GM20000 (cell line): ENCODE data around the gene HRC.

Experiments used
- DNase-seq: peaks from one replicate; pipeline ENCODE4 v3.0.0; 2012; ENCODE audit warnings: low spot score
- TF ChIP-seq, protein P1 (sequence below): IDR thresholded peaks from 2 replicates; pipeline ENCODE4 v1.5.1; 2012; ENCODE audit warnings: mild to moderate bottlenecking, control low read depth; ENCODE audit errors: extremely low read depth, missing control alignments

HRC gene

DNA sequence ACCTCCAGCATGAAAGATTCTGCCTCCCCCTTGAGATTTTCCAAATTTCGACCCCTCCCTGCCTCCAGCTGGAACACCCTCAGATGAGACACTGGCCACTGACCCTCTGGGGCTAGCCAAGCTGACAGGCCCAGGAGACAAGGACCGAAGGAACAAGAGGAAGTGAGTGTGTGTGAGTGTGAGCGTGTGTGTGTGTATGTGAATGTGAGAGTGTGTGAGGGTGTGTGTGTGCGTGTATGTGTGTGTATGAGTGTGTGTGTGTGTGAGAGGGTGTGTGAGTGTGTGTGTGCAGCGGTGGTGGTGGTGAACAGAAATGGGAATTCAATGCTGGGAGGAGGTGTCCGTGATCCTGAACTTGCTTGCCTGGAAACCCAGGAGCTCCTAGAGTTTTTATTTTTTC, 13.8 kb downstream of the HRC start:
- no peak for DNase-seq
- TF ChIP-seq, protein P1, sequence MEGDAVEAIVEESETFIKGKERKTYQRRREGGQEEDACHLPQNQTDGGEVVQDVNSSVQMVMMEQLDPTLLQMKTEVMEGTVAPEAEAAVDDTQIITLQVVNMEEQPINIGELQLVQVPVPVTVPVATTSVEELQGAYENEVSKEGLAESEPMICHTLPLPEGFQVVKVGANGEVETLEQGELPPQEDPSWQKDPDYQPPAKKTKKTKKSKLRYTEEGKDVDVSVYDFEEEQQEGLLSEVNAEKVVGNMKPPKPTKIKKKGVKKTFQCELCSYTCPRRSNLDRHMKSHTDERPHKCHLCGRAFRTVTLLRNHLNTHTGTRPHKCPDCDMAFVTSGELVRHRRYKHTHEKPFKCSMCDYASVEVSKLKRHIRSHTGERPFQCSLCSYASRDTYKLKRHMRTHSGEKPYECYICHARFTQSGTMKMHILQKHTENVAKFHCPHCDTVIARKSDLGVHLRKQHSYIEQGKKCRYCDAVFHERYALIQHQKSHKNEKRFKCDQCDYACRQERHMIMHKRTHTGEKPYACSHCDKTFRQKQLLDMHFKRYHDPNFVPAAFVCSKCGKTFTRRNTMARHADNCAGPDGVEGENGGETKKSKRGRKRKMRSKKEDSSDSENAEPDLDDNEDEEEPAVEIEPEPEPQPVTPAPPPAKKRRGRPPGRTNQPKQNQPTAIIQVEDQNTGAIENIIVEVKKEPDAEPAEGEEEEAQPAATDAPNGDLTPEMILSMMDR: no peak

DNA sequence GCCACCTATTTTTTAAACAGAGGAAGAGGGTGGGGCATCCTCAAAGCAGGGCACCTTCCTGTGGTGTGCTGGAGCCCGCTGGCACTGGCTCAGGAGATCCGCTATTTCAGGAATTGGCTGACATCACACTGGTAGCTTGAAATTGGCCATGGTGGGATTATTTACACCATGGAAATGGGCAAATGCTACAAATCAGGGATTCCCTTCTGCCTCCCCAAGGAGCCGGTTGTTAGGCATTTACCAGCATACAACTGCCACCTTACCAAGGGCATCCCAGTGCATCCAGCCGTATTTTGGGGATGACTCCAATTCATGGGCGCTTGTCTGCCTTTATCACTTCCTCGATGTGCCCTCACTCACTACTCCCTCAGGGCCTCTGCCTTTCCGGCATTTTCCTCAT, 14.2 kb downstream of the HRC start:
- no peak for DNase-seq
- TF ChIP-seq, protein P1: no peak

DNA sequence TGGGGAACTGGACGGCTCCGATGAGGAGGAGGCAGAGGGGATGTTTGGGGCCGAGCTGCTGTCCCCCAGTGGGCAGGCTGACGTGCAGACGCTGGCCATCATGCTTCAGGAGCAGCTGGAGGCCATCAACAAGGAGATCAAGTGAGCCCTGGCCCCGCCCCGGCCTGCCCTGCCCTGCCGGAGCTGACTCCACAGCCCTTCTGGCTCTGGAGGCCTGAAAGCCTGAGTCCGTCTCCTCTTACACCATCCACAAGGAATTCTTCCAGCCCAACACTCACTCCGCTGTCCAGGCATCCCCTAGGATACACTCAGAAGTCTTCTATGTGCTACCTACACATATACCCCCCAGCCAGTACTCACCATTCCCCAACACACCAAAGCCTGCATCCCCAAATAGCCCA, 18.4 kb downstream of the HRC start:
- no peak for DNase-seq
- TF ChIP-seq, protein P1: no peak

DNA sequence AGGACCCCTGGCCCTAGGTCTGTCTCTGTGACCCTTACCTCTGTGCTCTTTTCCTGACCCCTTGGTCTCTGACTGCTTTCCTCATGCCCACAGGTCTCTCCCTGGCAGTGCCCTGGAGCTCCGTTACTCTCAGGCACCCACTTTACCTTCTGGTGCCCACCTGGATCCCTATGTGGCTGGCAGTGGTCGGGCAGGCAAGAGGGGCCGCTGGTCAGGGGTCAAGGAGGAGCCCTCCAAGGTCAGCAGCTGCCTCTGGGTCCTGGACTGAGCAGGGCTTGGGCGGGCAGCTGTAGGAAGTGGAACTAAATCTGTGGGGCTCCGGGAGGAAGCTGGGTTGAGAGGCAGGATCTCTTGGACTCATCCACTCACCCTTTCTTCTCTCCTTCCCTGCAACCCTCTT, 19.5 kb downstream of the HRC start:
- TF ChIP-seq, protein P1: no peak
- no peak for DNase-seq

DNA sequence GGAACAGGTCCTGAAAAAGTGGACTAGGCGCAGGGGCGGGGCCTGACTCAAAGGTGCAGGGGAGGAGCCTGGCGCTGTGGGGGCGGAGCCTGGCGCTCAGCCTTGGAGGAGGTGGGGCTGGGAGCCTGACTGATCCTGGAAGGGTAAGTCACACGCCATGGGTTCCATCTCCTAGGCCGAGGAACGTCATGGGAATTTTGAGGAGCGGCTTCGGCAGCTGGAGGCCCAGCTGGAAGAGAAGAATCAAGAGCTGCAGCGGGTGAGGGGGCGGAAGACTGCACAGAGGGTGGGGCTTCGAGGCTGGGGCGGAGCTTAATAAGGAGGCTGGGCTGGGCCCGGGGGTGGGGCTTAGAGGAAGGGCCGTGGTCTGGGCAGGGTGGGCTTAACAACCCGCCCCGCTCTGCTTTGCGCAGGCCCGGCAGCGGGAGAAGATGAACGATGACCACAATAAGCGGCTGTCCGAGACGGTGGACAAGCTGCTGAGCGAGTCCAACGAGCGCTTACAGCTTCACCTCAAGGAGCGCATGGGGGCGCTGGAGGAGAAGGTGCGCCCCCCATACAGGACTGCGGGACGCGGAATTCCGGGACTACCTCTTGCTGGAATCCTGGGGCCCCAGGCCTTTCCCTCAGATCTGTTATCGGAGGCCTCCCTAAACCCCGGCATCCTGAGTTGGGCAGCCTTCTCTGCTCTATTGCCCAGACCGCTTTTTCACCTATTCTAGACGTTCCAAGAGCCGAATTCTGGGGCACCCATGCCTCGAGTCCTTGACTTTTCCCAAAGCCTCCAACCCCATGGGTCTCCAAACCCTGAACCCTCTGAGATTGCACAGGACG, 21.4 kb downstream of the HRC start:
- TF ChIP-seq, protein P1: no peak
- no peak for DNase-seq

DNA sequence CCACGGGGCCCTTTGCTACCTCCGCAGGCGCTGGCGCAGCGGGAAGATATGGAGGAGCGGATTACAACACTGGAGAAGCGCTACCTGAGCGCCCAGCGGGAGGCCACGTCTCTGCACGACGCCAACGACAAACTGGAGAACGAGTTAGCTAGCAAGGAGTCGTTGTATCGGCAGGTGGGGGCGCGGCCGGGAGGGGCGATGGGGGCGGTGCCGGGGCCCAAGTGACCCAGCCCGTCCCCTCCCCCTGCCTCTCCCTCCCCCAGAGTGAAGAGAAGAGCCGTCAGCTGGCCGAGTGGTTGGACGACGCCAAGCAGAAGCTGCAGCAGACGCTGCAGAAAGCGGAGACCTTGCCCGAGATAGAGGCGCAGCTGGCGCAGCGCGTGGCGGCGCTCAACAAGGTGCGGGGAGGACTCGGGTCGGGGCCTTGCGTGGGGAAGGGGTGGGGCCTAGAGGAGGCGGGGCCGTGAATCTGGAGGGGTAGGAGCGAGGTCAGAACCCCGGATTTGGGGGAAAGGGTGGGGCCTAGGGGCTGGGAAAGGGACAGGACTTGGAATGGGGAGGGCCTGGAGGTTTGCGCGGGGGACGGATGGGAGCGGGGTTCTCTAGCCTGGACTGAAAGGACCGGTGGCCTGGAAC, 22.1 kb downstream of the HRC start:
- TF ChIP-seq, protein P1: no peak
- no peak for DNase-seq

DNA sequence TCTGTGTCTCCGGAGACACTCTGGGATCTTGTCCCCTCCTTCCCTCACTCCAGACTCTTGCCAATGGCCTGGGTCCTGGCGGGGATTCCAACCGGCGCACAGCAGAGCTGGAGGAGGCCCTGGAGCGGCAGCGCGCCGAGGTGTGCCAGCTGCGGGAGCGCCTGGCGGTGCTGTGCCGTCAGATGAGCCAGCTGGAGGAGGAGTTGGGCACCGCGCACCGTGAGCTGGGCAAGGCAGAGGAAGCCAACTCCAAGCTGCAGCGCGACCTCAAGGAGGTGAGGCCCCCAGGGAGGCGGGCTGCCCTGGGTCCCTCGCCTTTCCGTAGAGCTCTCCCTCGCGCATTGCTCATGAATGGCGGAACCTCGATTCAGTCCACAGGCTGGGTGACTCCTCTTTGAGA, 24.9 kb downstream of the HRC start:
- no peak for DNase-seq
- TF ChIP-seq, protein P1: no peak
